ENCODE results near the gene LDAH. TPM values are rescaled to one million over a fixed set of nuclear protein-coding genes. Genes with fewer than 3 reads are reported as not detected.

LDAH gene
- total RNA-seq, 1 donor from 2014 or later, result 24.9 TPM

- no peak for DNase-seq (ENCODE audit: low read depth)
- TF ChIP-seq CTCF (IDR thresholded peaks at IDR 0.05; ENCODE audit: insufficient read depth, low read length, poor library complexity, severe bottlenecking), result no peak
- no peaks in the 10 kb centered on the region for H3K36me3 ChIP-seq (ENCODE audit: control insufficient read depth, insufficient read depth, low read length)
- no peak overlapping the region for H3K4me3 ChIP-seq (ENCODE audit: low read depth, low read length)
- H3K27me3 ChIP-seq (ENCODE audit: control insufficient read depth, insufficient read depth, low read length), result peaks cover 2% of the 10 kb centered on the region
These were observed 9.7 kb upstream of the LDAH start for GRCh38 chr2:20832606-20833005.

- no peak for DNase-seq (ENCODE audit: low read depth)
- Histone ChIP-seq H3K27me3 (ENCODE audit: control insufficient read depth, insufficient read depth, low read length) (peaks cover 2% of the 10 kb centered on the region), H3K36me3 (ENCODE audit: control insufficient read depth, insufficient read depth, low read length) (no peaks in the 10 kb centered on the region), H3K4me3 (ENCODE audit: low read depth, low read length) (no peak overlapping the region)
- TF ChIP-seq CTCF (IDR thresholded peaks at IDR 0.05; ENCODE audit: insufficient read depth, low read length, poor library complexity, severe bottlenecking), result no peak
These were observed 7.0 kb upstream of the LDAH start for GRCh38 chr2:20829861-20830260.

GRCh38 chr2:20823917-20824316, 1.0 kb upstream of the LDAH start:
- Histone ChIP-seq H3K4me3 (ENCODE audit: low read depth, low read length) (no peak overlapping the region), H3K36me3 (ENCODE audit: control insufficient read depth, insufficient read depth, low read length) (no peaks in the 10 kb centered on the region), H3K27me3 (ENCODE audit: control insufficient read depth, insufficient read depth, low read length) (no peaks in the 10 kb centered on the region)
- DNase-seq (ENCODE audit: low read depth), result no peak
- no peak for TF ChIP-seq CTCF (IDR thresholded peaks at IDR 0.05; ENCODE audit: insufficient read depth, low read length, poor library complexity, severe bottlenecking)

GRCh38 chr2:20818820-20819219, 4.1 kb downstream of the LDAH start:
- Histone ChIP-seq H3K36me3 (ENCODE audit: control insufficient read depth, insufficient read depth, low read length) (no peaks in the 10 kb centered on the region), H3K27me3 (ENCODE audit: control insufficient read depth, insufficient read depth, low read length) (no peaks in the 10 kb centered on the region), H3K4me3 (ENCODE audit: low read depth, low read length) (no peak overlapping the region)
- no peak for DNase-seq (ENCODE audit: low read depth)
- TF ChIP-seq CTCF (IDR thresholded peaks at IDR 0.05; ENCODE audit: insufficient read depth, low read length, poor library complexity, severe bottlenecking), result no peak

GRCh38 chr2:20815216-20815615, 7.7 kb downstream of the LDAH start:
- no peak for DNase-seq (ENCODE audit: low read depth)
- no peak overlapping the region for H3K4me3 ChIP-seq (ENCODE audit: low read depth, low read length)
- TF ChIP-seq CTCF (IDR thresholded peaks at IDR 0.05; ENCODE audit: insufficient read depth, low read length, poor library complexity, severe bottlenecking), result no peak
- H3K27me3 ChIP-seq (ENCODE audit: control insufficient read depth, insufficient read depth, low read length), result no peaks in the 10 kb centered on the region
- no peaks in the 10 kb centered on the region for H3K36me3 ChIP-seq (ENCODE audit: control insufficient read depth, insufficient read depth, low read length)

- no peak for DNase-seq (ENCODE audit: low read depth)
- no peak for TF ChIP-seq CTCF (IDR thresholded peaks at IDR 0.05; ENCODE audit: insufficient read depth, low read length, poor library complexity, severe bottlenecking)
These were observed 10.1 kb downstream of the LDAH start for GRCh38 chr2:20812779-20813178.

More at GRCh38 chr2:20812779-20813178, 10.1 kb downstream of the LDAH start:
- H3K4me3 ChIP-seq (ENCODE audit: low read depth, low read length), result no peak overlapping the region
- H3K27me3 ChIP-seq (ENCODE audit: control insufficient read depth, insufficient read depth, low read length), result no peaks in the 10 kb centered on the region
- H3K36me3 ChIP-seq (ENCODE audit: control insufficient read depth, insufficient read depth, low read length), result no peaks in the 10 kb centered on the region
